ENCODE measurements around the gene SORBS2. TPM values are rescaled to one million over a fixed set of nuclear protein-coding genes. Genes with fewer than 3 reads are reported as not detected.
A peak's percentile ranks its signal among the peaks of the same experiment; 100 is the strongest.

Gene SORBS2
- total RNA-seq, 1 experiment from 2014 or later, result 44.5 TPM

DNA sequence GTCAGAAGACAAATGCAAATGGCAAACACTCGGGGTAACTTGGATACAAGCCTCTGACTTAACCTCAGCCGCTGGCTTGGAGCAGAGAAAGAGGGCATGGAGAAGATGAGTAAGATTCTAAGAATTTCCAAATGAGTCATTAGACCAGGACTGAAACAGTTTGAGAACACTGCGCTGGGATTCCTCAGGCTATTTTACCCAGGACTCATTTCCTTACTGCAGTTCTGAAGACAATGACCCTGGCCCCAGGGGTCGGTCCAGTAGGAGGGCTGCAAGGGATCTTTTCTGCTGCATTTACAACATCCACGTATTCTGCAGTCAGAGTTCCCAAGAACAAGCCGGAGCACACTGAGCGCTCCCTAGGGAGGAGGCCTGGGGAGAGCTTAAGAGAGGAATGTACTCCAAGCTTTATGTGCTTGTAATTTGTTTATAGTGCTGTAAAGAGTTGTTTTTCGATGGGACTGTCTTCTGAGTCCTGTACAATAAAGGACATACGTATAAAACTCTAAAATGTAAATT, 27.3 kb upstream of the SORBS2 start:
- ATAC-seq (peak; percentile 79), DNase-seq (ENCODE audit: low spot score) (peak; percentile 72)
- ChIA-PET POLR2A (no interaction called here), CTCF (interaction anchor here (2.1 kb wide), 1 partner anchor 27 kb away, joined by 5 read pairs; the partner anchor contains the start of gene SORBS2)
- H3K27me3 Mint-ChIP-seq (ENCODE audit: low read depth), result no peaks in the 10 kb centered on the region
- peaks cover 5% of the 10 kb centered on the region for H3K36me3 Mint-ChIP-seq
- H3K4me3 Mint-ChIP-seq, result no peak overlapping the region
- peaks cover 21% of the 10 kb centered on the region for H3K4me1 Mint-ChIP-seq
- no peak overlapping the region for H3K27ac Mint-ChIP-seq
- peaks cover 5% of the 10 kb centered on the region for H3K9me3 Mint-ChIP-seq
- TF ChIP-seq, protein P1, sequence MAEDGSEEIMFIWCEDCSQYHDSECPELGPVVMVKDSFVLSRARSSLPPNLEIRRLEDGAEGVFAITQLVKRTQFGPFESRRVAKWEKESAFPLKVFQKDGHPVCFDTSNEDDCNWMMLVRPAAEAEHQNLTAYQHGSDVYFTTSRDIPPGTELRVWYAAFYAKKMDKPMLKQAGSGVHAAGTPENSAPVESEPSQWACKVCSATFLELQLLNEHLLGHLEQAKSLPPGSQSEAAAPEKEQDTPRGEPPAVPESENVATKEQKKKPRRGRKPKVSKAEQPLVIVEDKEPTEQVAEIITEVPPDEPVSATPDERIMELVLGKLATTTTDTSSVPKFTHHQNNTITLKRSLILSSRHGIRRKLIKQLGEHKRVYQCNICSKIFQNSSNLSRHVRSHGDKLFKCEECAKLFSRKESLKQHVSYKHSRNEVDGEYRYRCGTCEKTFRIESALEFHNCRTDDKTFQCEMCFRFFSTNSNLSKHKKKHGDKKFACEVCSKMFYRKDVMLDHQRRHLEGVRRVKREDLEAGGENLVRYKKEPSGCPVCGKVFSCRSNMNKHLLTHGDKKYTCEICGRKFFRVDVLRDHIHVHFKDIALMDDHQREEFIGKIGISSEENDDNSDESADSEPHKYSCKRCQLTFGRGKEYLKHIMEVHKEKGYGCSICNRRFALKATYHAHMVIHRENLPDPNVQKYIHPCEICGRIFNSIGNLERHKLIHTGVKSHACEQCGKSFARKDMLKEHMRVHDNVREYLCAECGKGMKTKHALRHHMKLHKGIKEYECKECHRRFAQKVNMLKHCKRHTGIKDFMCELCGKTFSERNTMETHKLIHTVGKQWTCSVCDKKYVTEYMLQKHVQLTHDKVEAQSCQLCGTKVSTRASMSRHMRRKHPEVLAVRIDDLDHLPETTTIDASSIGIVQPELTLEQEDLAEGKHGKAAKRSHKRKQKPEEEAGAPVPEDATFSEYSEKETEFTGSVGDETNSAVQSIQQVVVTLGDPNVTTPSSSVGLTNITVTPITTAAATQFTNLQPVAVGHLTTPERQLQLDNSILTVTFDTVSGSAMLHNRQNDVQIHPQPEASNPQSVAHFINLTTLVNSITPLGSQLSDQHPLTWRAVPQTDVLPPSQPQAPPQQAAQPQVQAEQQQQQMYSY (CRISPR knock-in tag; IDR thresholded peaks at IDR 0.05), result no peak
- TF ChIP-seq, protein P2, sequence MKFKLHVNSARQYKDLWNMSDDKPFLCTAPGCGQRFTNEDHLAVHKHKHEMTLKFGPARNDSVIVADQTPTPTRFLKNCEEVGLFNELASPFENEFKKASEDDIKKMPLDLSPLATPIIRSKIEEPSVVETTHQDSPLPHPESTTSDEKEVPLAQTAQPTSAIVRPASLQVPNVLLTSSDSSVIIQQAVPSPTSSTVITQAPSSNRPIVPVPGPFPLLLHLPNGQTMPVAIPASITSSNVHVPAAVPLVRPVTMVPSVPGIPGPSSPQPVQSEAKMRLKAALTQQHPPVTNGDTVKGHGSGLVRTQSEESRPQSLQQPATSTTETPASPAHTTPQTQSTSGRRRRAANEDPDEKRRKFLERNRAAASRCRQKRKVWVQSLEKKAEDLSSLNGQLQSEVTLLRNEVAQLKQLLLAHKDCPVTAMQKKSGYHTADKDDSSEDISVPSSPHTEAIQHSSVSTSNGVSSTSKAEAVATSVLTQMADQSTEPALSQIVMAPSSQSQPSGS (CRISPR knock-in tag; IDR thresholded peaks at IDR 0.05; ENCODE audit: borderline replicate concordance, low read depth), result no peak
- TF ChIP-seq KAT7 (CRISPR knock-in tag; IDR thresholded peaks at IDR 0.05; ENCODE audit: borderline replicate concordance) (no peak), ZNF138 (CRISPR knock-in tag; conservative IDR thresholded peaks at IDR 0.05) (no peak), NR1H2 (CRISPR knock-in tag; IDR thresholded peaks at IDR 0.05) (no peak), TEAD4 (CRISPR knock-in tag; IDR thresholded peaks at IDR 0.05) (peak; percentile 62; the same call in 1 of the 2 replicates), NR3C1 (CRISPR knock-in tag; conservative IDR thresholded peaks at IDR 0.05; ENCODE audit: low read depth) (no peak), SP1 (CRISPR knock-in tag; conservative IDR thresholded peaks at IDR 0.05) (peak; percentile 36; the same call in 1 of the 2 replicates), ZNF423 (CRISPR knock-in tag; IDR thresholded peaks at IDR 0.05) (peak; percentile 98), ZNF671 (CRISPR knock-in tag; IDR thresholded peaks at IDR 0.05) (no peak), MYBL2 (CRISPR knock-in tag; IDR thresholded peaks at IDR 0.05) (no peak), NFE2L1 (CRISPR knock-in tag; IDR thresholded peaks at IDR 0.05) (no peak), ELF4 (CRISPR knock-in tag; IDR thresholded peaks at IDR 0.05; ENCODE audit: low read depth) (no peak), FOXK1 (CRISPR knock-in tag; IDR thresholded peaks at IDR 0.05) (no peak), TEAD1 (CRISPR knock-in tag; IDR thresholded peaks at IDR 0.05) (peak; percentile 95; the same call in 1 of the 2 replicates), CBFB (CRISPR knock-in tag; IDR thresholded peaks at IDR 0.05; ENCODE audit: low read depth) (0 out of 2 replicates have a peak, but pooled peaks have one; percentile 45)
- TF ChIP-seq, protein P3, sequence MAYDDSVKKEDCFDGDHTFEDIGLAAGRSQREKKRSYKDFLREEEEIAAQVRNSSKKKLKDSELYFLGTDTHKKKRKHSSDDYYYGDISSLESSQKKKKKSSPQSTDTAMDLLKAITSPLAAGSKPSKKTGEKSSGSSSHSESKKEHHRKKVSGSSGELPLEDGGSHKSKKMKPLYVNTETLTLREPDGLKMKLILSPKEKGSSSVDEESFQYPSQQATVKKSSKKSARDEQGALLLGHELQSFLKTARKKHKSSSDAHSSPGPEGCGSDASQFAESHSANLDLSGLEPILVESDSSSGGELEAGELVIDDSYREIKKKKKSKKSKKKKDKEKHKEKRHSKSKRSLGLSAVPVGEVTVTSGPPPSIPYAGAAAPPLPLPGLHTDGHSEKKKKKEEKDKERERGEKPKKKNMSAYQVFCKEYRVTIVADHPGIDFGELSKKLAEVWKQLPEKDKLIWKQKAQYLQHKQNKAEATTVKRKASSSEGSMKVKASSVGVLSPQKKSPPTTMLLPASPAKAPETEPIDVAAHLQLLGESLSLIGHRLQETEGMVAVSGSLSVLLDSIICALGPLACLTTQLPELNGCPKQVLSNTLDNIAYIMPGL (CRISPR knock-in tag; IDR thresholded peaks at IDR 0.05), result no peak
- TF ChIP-seq, protein P4, sequence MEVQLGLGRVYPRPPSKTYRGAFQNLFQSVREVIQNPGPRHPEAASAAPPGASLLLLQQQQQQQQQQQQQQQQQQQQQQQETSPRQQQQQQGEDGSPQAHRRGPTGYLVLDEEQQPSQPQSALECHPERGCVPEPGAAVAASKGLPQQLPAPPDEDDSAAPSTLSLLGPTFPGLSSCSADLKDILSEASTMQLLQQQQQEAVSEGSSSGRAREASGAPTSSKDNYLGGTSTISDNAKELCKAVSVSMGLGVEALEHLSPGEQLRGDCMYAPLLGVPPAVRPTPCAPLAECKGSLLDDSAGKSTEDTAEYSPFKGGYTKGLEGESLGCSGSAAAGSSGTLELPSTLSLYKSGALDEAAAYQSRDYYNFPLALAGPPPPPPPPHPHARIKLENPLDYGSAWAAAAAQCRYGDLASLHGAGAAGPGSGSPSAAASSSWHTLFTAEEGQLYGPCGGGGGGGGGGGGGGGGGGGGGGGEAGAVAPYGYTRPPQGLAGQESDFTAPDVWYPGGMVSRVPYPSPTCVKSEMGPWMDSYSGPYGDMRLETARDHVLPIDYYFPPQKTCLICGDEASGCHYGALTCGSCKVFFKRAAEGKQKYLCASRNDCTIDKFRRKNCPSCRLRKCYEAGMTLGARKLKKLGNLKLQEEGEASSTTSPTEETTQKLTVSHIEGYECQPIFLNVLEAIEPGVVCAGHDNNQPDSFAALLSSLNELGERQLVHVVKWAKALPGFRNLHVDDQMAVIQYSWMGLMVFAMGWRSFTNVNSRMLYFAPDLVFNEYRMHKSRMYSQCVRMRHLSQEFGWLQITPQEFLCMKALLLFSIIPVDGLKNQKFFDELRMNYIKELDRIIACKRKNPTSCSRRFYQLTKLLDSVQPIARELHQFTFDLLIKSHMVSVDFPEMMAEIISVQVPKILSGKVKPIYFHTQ (CRISPR knock-in tag; IDR thresholded peaks at IDR 0.05), result no peak
- TF ChIP-seq, protein P5, sequence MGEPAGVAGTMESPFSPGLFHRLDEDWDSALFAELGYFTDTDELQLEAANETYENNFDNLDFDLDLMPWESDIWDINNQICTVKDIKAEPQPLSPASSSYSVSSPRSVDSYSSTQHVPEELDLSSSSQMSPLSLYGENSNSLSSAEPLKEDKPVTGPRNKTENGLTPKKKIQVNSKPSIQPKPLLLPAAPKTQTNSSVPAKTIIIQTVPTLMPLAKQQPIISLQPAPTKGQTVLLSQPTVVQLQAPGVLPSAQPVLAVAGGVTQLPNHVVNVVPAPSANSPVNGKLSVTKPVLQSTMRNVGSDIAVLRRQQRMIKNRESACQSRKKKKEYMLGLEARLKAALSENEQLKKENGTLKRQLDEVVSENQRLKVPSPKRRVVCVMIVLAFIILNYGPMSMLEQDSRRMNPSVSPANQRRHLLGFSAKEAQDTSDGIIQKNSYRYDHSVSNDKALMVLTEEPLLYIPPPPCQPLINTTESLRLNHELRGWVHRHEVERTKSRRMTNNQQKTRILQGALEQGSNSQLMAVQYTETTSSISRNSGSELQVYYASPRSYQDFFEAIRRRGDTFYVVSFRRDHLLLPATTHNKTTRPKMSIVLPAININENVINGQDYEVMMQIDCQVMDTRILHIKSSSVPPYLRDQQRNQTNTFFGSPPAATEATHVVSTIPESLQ (CRISPR knock-in tag; IDR thresholded peaks at IDR 0.05), result no peak
- TF ChIP-seq, protein P6, sequence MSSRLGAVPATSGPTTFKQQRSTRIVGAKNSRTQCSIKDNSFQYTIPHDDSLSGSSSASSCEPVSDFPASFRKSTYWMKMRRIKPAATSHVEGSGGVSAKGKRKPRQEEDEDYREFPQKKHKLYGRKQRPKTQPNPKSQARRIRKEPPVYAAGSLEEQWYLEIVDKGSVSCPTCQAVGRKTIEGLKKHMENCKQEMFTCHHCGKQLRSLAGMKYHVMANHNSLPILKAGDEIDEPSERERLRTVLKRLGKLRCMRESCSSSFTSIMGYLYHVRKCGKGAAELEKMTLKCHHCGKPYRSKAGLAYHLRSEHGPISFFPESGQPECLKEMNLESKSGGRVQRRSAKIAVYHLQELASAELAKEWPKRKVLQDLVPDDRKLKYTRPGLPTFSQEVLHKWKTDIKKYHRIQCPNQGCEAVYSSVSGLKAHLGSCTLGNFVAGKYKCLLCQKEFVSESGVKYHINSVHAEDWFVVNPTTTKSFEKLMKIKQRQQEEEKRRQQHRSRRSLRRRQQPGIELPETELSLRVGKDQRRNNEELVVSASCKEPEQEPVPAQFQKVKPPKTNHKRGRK (CRISPR knock-in tag; IDR thresholded peaks at IDR 0.05; ENCODE audit: borderline replicate concordance), result no peak
- TF ChIP-seq, protein P7, sequence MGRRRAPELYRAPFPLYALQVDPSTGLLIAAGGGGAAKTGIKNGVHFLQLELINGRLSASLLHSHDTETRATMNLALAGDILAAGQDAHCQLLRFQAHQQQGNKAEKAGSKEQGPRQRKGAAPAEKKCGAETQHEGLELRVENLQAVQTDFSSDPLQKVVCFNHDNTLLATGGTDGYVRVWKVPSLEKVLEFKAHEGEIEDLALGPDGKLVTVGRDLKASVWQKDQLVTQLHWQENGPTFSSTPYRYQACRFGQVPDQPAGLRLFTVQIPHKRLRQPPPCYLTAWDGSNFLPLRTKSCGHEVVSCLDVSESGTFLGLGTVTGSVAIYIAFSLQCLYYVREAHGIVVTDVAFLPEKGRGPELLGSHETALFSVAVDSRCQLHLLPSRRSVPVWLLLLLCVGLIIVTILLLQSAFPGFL (CRISPR knock-in tag; IDR thresholded peaks at IDR 0.05; ENCODE audit: borderline replicate concordance), result no peak
- TF ChIP-seq, protein P8, sequence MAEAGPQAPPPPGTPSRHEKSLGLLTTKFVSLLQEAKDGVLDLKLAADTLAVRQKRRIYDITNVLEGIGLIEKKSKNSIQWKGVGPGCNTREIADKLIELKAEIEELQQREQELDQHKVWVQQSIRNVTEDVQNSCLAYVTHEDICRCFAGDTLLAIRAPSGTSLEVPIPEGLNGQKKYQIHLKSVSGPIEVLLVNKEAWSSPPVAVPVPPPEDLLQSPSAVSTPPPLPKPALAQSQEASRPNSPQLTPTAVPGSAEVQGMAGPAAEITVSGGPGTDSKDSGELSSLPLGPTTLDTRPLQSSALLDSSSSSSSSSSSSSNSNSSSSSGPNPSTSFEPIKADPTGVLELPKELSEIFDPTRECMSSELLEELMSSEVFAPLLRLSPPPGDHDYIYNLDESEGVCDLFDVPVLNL (CRISPR knock-in tag; IDR thresholded peaks at IDR 0.05; ENCODE audit: borderline replicate concordance, low read depth), result no peak

Data from WTC11 (cell line).